Nasal cavity respiratory epithelium epithelial cell of viscerocranial mucosa (primary cell): Measurements from ENCODE around the gene TNMD. TPM values are rescaled to one million over a fixed set of nuclear protein-coding genes. Genes with fewer than 3 reads are reported as not detected.

Experiments used
- total RNA-seq: library from RNA; depleted of rRNA; stranded (reverse); fragments of >200 nt; gene quantifications from 2 replicates; pipeline ENCODE4 v1.2.3, GENCODE V29; 2014

Gene TNMD
- total RNA-seq: not detected in 2 replicates

GRCh38 chrX:100584611-100585010 is at the start of gene TNMD:
TNMD (plus strand) TSS chrX:100584936; CDS start chrX:100585019, 83 bp downstream.

GRCh38 chrX:100636321-100636991 is 51.7 kb downstream of the TNMD start, which contains the start of gene TSPAN6:
TSPAN6 (minus strand) TSS chrX:100636806; CDS start chrX:100636694, 112 bp downstream.

GRCh38 chrX:100643956-100644860 is 59.5 kb downstream of the TNMD start, which contains the start of gene SRPX2:
SRPX2 (plus strand) TSS chrX:100644199; CDS start chrX:100646323, 2,124 bp downstream.

Other genes starting within 250 kb of the TNMD start
- gene PCDH19, start 174.7 kb upstream of the TNMD start, total RNA-seq: under 0.01 and 0.21 TPM in 2 replicates
- gene TSPAN6, start 51.9 kb downstream of the TNMD start, total RNA-seq: 17.8 and 29.3 TPM in 2 replicates
- gene SRPX2, start 59.3 kb downstream of the TNMD start, total RNA-seq: 6.8 and 23.5 TPM in 2 replicates
- 0.34 and 1.4 TPM in 2 replicates for gene SYTL4, start 147.2 kb downstream of the TNMD start, total RNA-seq
- 13.7 and 23.3 TPM in 2 replicates for gene CSTF2, start 235.5 kb downstream of the TNMD start, total RNA-seq